ENCODE data around the gene FBXL14. TPM values are rescaled to one million over a fixed set of nuclear protein-coding genes. Genes with fewer than 3 reads are reported as not detected.

FBXL14 gene
- total RNA-seq, 3 donors from 2014 or later (not counting 1 experiment from before 2014, with no cell fraction given), result 18.7 to 24.9 (median 22.8) TPM

DNA sequence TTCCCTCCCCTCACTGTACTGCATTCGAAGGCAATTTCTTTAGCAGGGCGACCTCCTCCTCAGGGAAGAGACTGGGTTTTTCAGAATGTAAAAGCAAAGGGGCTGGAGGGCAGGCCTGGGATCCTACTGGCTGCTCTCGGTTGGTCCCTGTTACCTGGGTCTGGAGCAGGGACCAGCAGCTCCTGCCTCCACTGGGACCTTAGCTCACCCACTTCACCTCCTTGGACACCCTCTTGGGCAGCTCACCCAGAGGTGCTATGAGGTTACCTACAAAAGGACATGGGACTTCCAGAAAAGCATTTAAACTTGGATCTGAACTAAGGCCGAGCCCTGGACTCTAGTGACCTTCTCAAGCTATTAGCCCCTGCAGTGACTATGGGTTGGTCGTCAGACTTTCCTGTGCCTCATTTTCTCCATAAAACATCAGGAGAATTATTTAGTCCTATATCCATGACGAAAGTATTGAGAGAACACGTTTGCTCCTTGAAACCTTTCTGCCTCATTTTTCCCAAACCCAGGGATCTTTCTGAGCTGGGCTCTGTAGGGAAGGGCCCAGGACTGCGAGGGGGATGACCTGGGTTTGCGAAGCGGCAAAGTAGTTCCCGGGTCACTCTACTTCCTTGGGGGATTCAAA lies 65.0 kb downstream of the FBXL14 start:
- no peak for ATAC-seq
- H3K27me3 ChIP-seq (ENCODE audit: control insufficient read depth, insufficient read depth, low read length), result peaks cover 45% of the 10 kb centered on the region

DNA sequence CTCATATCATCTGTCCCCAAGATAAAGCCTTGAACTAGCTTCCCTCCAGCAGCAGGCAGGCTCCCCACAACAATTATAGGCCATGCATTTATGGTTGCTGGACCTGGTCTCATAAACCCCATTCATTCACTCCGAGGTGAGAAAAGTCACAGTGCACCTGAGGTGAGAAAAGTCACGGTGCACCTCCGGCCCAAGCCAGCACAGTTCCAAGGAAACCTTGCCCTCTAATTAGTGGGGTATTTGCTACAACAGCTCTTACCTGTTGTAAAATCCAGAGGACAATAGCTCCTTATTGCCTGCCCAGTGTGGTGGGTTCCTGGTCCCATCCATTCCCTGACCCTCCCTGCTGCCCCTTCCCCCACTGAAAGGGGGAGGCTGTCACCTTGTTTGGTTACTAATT lies 65.6 kb downstream of the FBXL14 start:
- intact Hi-C loops (cut with micrococcal nuclease), result no loop called here
- Mint-ChIP-seq H3K27ac (no peak overlapping the region), H3K27me3 (ENCODE audit: low read depth in 2 of 2) (peaks cover 70 to 80% of the 10 kb centered on the region in 2 donors), H3K9me3 (no peaks in the 10 kb centered on the region), H3K4me3 (no peak overlapping the region), H3K4me1 (peaks cover 21 to 31% of the 10 kb centered on the region in 2 donors), H3K36me3 (no peaks in the 10 kb centered on the region)
- 90% methylated on average over 3 of the region's 3 CpGs for WGBS (ENCODE audit: insufficient coverage)
- ATAC-seq (no peak), DNase-seq (no peak)
- no peaks in the 10 kb centered on the region for H3K36me3 ChIP-seq (ENCODE audit: control insufficient read depth, insufficient read depth, low read length)
- no peak overlapping the region for H3K27ac ChIP-seq (ENCODE audit: low read length)
- H3K27me3 ChIP-seq (ENCODE audit: control insufficient read depth, insufficient read depth, low read length), result peaks cover 44% of the 10 kb centered on the region
- H3K4me3 ChIP-seq (ENCODE audit: low read length), result no peak overlapping the region
- no peaks in the 10 kb centered on the region for H3K9me3 ChIP-seq (ENCODE audit: control insufficient read depth, insufficient read depth, low read length)
- H3K4me1 ChIP-seq (ENCODE audit: control insufficient read depth, insufficient read depth, low read length), result peaks cover 31% of the 10 kb centered on the region
- TF ChIP-seq, protein P1, sequence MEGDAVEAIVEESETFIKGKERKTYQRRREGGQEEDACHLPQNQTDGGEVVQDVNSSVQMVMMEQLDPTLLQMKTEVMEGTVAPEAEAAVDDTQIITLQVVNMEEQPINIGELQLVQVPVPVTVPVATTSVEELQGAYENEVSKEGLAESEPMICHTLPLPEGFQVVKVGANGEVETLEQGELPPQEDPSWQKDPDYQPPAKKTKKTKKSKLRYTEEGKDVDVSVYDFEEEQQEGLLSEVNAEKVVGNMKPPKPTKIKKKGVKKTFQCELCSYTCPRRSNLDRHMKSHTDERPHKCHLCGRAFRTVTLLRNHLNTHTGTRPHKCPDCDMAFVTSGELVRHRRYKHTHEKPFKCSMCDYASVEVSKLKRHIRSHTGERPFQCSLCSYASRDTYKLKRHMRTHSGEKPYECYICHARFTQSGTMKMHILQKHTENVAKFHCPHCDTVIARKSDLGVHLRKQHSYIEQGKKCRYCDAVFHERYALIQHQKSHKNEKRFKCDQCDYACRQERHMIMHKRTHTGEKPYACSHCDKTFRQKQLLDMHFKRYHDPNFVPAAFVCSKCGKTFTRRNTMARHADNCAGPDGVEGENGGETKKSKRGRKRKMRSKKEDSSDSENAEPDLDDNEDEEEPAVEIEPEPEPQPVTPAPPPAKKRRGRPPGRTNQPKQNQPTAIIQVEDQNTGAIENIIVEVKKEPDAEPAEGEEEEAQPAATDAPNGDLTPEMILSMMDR (IDR thresholded peaks at IDR 0.05), result no peak

More for the DNA sequence above, 65.0 kb downstream of the FBXL14 start:
- Histone ChIP-seq H3K27ac (ENCODE audit: low read length) (no peak overlapping the region), H3K4me3 (ENCODE audit: low read length) (no peak overlapping the region), H3K9me3 (ENCODE audit: control insufficient read depth, insufficient read depth, low read length) (no peaks in the 10 kb centered on the region), H3K4me1 (ENCODE audit: control insufficient read depth, insufficient read depth, low read length) (peaks cover 36% of the 10 kb centered on the region), H3K36me3 (ENCODE audit: control insufficient read depth, insufficient read depth, low read length) (no peaks in the 10 kb centered on the region)
- Mint-ChIP-seq H3K9me3 (no peaks in the 10 kb centered on the region), H3K27me3 (ENCODE audit: low read depth in 2 of 2) (peaks cover 68 to 80% of the 10 kb centered on the region in 2 donors), H3K36me3 (no peaks in the 10 kb centered on the region), H3K4me3 (peak overlapping the region; percentile 86), H3K27ac (peak overlapping the region in 1 of 2 donors; percentile 66), H3K4me1 (peaks cover 26 to 34% of the 10 kb centered on the region in 2 donors)
- DNase-seq, result no peak
- intact Hi-C loops (cut with micrococcal nuclease), result no loop called here
- 67% methylated on average over 11 of the region's 11 CpGs for WGBS (ENCODE audit: insufficient coverage)
- TF ChIP-seq, protein P1 (IDR thresholded peaks at IDR 0.05), result no peak

DNA sequence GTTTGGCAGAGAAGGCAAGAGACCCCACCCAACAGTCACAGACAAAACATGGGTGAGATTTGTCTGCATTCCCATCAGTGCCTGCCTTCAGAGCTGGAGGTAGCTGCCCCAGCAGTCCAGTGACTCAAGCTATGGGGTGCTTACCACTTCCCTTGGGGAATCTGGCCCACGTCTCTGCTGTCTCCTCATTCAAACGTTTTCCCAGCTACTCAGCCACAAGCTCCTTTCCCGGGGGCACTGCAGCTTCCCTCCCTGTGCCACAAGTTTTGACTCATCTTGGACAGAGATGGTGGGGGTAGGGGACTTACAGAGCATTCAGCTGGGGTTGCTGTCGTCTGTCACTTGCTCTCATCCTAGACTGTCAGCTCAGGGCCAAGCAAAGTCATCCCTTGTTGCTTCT lies 66.6 kb downstream of the FBXL14 start:
- H3K4me1 Mint-ChIP-seq, result peaks cover 11 to 21% of the 10 kb centered on the region in 2 donors
- H3K27ac Mint-ChIP-seq, result no peak overlapping the region
- no peak overlapping the region for H3K27ac ChIP-seq (ENCODE audit: low read length)
- TF ChIP-seq, protein P1 (IDR thresholded peaks at IDR 0.05), result no peak
- DNase-seq (no peak), ATAC-seq (no peak)
- no peaks in the 10 kb centered on the region for H3K9me3 Mint-ChIP-seq
- no peak overlapping the region for H3K4me3 Mint-ChIP-seq
- 51% methylated on average over 4 of the region's 4 CpGs for WGBS (ENCODE audit: insufficient coverage)
- no peaks in the 10 kb centered on the region for H3K36me3 ChIP-seq (ENCODE audit: control insufficient read depth, insufficient read depth, low read length)
- no peaks in the 10 kb centered on the region for H3K36me3 Mint-ChIP-seq
- intact Hi-C loops (cut with micrococcal nuclease), result no loop called here
- H3K4me3 ChIP-seq (ENCODE audit: low read length), result no peak overlapping the region
- peaks cover 21% of the 10 kb centered on the region for H3K4me1 ChIP-seq (ENCODE audit: control insufficient read depth, insufficient read depth, low read length)
- no peaks in the 10 kb centered on the region for H3K9me3 ChIP-seq (ENCODE audit: control insufficient read depth, insufficient read depth, low read length)
- H3K27me3 Mint-ChIP-seq (ENCODE audit: low read depth in 2 of 2), result peaks cover 63 to 76% of the 10 kb centered on the region in 2 donors
- H3K27me3 ChIP-seq (ENCODE audit: control insufficient read depth, insufficient read depth, low read length), result peaks cover 41% of the 10 kb centered on the region

DNA sequence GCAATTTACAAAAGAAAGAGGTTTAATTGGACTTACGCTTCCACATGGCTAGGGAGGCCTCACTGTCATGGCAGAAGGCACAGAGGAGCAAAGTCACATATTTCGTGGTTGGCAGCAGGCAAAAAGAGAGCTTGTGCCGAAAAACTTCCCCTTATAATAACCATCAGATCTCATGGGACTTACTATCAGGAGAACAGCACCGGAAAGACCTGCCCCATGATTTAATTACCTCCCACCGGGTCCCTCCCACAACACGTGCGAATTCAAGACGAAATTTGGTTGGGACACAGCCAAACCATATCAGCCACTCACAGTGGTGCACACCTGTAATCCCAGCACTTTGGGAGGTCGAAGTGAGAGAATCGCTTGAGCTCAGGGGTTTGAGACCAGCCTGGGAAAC lies 68.5 kb downstream of the FBXL14 start:
- H3K9me3 ChIP-seq (ENCODE audit: control insufficient read depth, insufficient read depth, low read length), result no peaks in the 10 kb centered on the region
- Mint-ChIP-seq H3K36me3 (no peaks in the 10 kb centered on the region), H3K9me3 (no peaks in the 10 kb centered on the region), H3K27ac (no peak overlapping the region), H3K27me3 (ENCODE audit: low read depth in 2 of 2) (peaks cover 49 to 64% of the 10 kb centered on the region in 2 donors), H3K4me1 (peaks cover 0 to 5% of the 10 kb centered on the region in 2 donors), H3K4me3 (no peak overlapping the region)
- no peak overlapping the region for H3K4me3 ChIP-seq (ENCODE audit: low read length)
- 68% methylated on average over 10 of the region's 10 CpGs for WGBS (ENCODE audit: insufficient coverage)
- H3K27me3 ChIP-seq (ENCODE audit: control insufficient read depth, insufficient read depth, low read length), result peaks cover 25% of the 10 kb centered on the region
- DNase-seq (no peak), ATAC-seq (no peak)
- H3K27ac ChIP-seq (ENCODE audit: low read length), result no peak overlapping the region
- TF ChIP-seq, protein P1 (IDR thresholded peaks at IDR 0.05), result no peak
- peaks cover 3% of the 10 kb centered on the region for H3K4me1 ChIP-seq (ENCODE audit: control insufficient read depth, insufficient read depth, low read length)
- intact Hi-C loops (cut with micrococcal nuclease), result no loop called here
- no peaks in the 10 kb centered on the region for H3K36me3 ChIP-seq (ENCODE audit: control insufficient read depth, insufficient read depth, low read length)
